GM19238 (cell line): Measurements from ENCODE around the gene GCG.

Experiments
- DNase-seq: peaks from one replicate; pipeline ENCODE4 v3.0.0; 2011; ENCODE audit warnings: low spot score; ENCODE audit not compliant: insufficient read length

GCG gene

GRCh38 chr2:162103443-162104009 lies 48.5 kb downstream of the GCG start:
- DNase-seq: no peak

- DNase-seq: no peak
These were observed 51.5 kb downstream of the GCG start for GRCh38 chr2:162100579-162100978.

- no peak for DNase-seq
These were observed 52.2 kb downstream of the GCG start for GRCh38 chr2:162099836-162100235.
